Ovary (tissue), 9 donors: ENCODE results near the gene TES. TPM values are rescaled to one million over a fixed set of nuclear protein-coding genes. Genes with fewer than 3 reads are reported as not detected.
A peak's percentile ranks its signal among the peaks of the same experiment; 100 is the strongest.

Experiments used
- DNase-seq, 5 donors: peaks; one replicate each; pipeline ENCODE4 v3.0.0-alpha.2; 2019 to 2020
- H3K27ac ChIP-seq, 2 donors: fragments of 200-600 bp; one replicate each; pipeline versions ENCODE4 v1.5.1 to v1.8.0; 2019 to 2022
- H3K27me3 ChIP-seq: fragments of 200-600 bp; one replicate; pipeline ENCODE4 v1.8.0; 2022
- H3K36me3 ChIP-seq: fragments of 200-600 bp; sonication (generic); one replicate; pipeline ENCODE4 v1.5.1; 2019
- H3K4me1 ChIP-seq: one replicate; pipeline ENCODE4 v1.8.1; 2013; ENCODE audit warnings: mild to moderate bottlenecking, moderate library complexity; ENCODE audit not compliant: insufficient read depth
- H3K4me3 ChIP-seq: fragments of 200-600 bp; sonication (generic); one replicate; pipeline ENCODE4 v1.5.1; 2017
- H3K9me3 ChIP-seq, 2 donors: fragments of 200-600 bp in 1 of 2; sonication (generic) in 1 of 2; one replicate each; pipeline versions ENCODE4 v1.5.1 to v1.8.1; 2013 to 2019; ENCODE audit warnings: mild to moderate bottlenecking in 1 of 2, moderate library complexity in 1 of 2
- EP300 ChIP-seq: sonication (generic); formaldehyde crosslinking; IDR thresholded peaks from one replicate; pipeline ENCODE4 v1.6.1; 2017; ENCODE audit warnings: antibody characterized with exemption
- POLR2A ChIP-seq: fragments of 450-650 bp; IDR thresholded peaks from one replicate; pipeline ENCODE4 v1.6.1; 2017; ENCODE audit warnings: antibody characterized with exemption, mild to moderate bottlenecking, moderate library complexity
- WGBS, 3 donors: extraction: QIAGEN DNeasy Blood & Tissue Kit in 1 of 3; methylation state at CpG; one replicate each; pipeline versions ENCODE4 v1.1.5 to v1.1.7; 2013 to 2017; 5-methylcytosine and 5-hydroxymethylcytosine counted together
- intact Hi-C, 4 donors: fragments of 100-400 bp; cut with DNase I; formaldehyde crosslinking; loops; one replicate each; pipeline versions ENCODE4 v1.11.0 to v1.15.1; 2022 to 2023
- polyA plus RNA-seq, 2 donors: library from polyadenylated mRNA; stranded (reverse); fragments of 200-250 nt in 1 of 2; fragments of 350-450 nt in 1 of 2; fragmentation: Illumina TruSeq in 1 of 2; extraction: RNeasy Lipid Tissue Mini Kit (QIAGEN cat#74804) in 1 of 2; gene quantifications; one replicate each; pipeline ENCODE4 v1.2.3, GENCODE V29; 2013 to 2014
- total RNA-seq, 7 donors: library from RNA; depleted of rRNA in 2 of 7; stranded (reverse); fragments of >200 nt in 2 of 7; fragmentation: NEBNext Ultra II Directional in 3 of 7; extraction: Animal tissue kit (Norgen Biotek cat#: 25700) in 3 of 7; gene quantifications; one replicate each; pipeline versions ENCODE4 v1.1.0 to v1.2.4, GENCODE V29; 2016 to 2023
- TF ChIP-seq, protein P1 (sequence below), 3 donors: fragments of 450-650 bp in 2 of 3; fragments of 200-600 bp in 1 of 3; IDR thresholded peaks; one replicate each; pipeline versions ENCODE4 v1.5.1 to v1.8.0; 2016 to 2022; ENCODE audit warnings: antibody characterized with exemption in 3 of 3, mild to moderate bottlenecking in 1 of 3
- donor health status: DM: no; HTN: no; CAD: no; lungs with moderate emphysema.
- donor health status: DM: no; HTN: no; CAD: no.
- donor health status: Bipolar disorder and iron deficiency.
- donor health status: DM: yes; HTN: yes; CAD: no.
- donor health status: DM: no; HTN: no; CAD: no.
- donor health status: DM: yes; HTN: yes; CAD: no.

The TES gene
- total and polyA plus RNA-seq, 9 donors = 6.0 to 65.0 (median 11.1) TPM

DNA sequence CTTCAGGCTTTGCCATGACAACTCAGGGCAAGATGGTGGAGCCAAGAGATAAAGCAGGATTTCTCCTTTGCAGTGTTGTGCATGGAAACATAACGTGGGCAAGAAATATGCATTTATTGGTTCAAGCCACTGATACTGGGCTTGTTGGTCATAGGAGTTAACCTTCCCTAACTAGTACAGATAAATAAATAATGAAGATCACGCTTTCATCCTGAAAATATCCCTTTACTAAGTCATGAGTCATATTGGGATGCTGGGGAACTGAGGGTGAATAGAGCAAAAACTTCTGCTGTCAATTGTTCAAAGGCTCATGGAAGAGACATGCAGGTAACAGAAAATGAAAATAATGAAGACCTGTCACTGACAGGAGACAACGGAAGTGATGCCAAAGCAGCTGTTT lies 55.5 kb downstream of the TES start:
- no peak for DNase-seq
- no peak overlapping the region for H3K4me3 ChIP-seq
- no peaks in the 10 kb centered on the region for H3K36me3 ChIP-seq
- H3K9me3 ChIP-seq = no peaks in the 10 kb centered on the region
- intact Hi-C loops = loop anchor here in 1 of 4 donors (5.0 kb wide), 1 partner anchor 261 kb away; the partner anchor contains the start of gene CAV1
- H3K27me3 ChIP-seq = no peaks in the 10 kb centered on the region
- peaks cover 6% of the 10 kb centered on the region for H3K4me1 ChIP-seq
- no peak overlapping the region for H3K27ac ChIP-seq
- WGBS, 3 donors = 91 to 95% (median 92%) methylated on average over 3 of the region's 3 CpGs
- TF ChIP-seq, protein P1, sequence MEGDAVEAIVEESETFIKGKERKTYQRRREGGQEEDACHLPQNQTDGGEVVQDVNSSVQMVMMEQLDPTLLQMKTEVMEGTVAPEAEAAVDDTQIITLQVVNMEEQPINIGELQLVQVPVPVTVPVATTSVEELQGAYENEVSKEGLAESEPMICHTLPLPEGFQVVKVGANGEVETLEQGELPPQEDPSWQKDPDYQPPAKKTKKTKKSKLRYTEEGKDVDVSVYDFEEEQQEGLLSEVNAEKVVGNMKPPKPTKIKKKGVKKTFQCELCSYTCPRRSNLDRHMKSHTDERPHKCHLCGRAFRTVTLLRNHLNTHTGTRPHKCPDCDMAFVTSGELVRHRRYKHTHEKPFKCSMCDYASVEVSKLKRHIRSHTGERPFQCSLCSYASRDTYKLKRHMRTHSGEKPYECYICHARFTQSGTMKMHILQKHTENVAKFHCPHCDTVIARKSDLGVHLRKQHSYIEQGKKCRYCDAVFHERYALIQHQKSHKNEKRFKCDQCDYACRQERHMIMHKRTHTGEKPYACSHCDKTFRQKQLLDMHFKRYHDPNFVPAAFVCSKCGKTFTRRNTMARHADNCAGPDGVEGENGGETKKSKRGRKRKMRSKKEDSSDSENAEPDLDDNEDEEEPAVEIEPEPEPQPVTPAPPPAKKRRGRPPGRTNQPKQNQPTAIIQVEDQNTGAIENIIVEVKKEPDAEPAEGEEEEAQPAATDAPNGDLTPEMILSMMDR (IDR thresholded peaks at IDR 0.05) = no peak
- TF ChIP-seq POLR2A (no peak), EP300 (no peak)

DNA sequence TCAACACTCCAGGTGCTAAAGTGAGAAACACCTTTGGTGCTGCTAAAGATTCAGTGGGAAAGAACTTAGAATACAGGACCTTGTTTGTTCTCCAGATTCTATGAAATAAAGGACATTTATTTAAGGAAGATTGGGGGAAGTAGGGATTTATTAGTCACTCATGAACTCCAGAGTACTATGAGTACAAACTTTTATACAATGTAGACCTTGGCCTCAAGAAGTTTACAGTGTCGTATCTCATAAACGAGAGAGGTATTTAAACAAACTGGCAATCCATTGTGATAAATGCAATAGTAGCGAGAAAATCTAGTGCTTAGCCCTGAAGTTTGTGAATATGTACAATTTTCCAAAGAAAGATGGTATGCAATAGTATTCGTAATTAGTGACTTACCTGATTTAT lies 59.1 kb downstream of the TES start:
- Histone ChIP-seq H3K27ac (no peak overlapping the region), H3K36me3 (no peaks in the 10 kb centered on the region), H3K27me3 (no peaks in the 10 kb centered on the region), H3K9me3 (no peaks in the 10 kb centered on the region), H3K4me1 (peaks cover 9% of the 10 kb centered on the region), H3K4me3 (no peak overlapping the region)
- WGBS, 3 donors = 37 to 55% (median 38%) methylated on average over 4 of the region's 4 CpGs
- no peak for TF ChIP-seq POLR2A
- no peak for TF ChIP-seq EP300
- TF ChIP-seq, protein P1 (IDR thresholded peaks at IDR 0.05) = no peak
- intact Hi-C loops = loop anchor here in 1 of 4 donors (5.0 kb wide), 1 partner anchor 258 kb away; the partner anchor contains the start of gene CAV1
- DNase-seq = no peak

DNA sequence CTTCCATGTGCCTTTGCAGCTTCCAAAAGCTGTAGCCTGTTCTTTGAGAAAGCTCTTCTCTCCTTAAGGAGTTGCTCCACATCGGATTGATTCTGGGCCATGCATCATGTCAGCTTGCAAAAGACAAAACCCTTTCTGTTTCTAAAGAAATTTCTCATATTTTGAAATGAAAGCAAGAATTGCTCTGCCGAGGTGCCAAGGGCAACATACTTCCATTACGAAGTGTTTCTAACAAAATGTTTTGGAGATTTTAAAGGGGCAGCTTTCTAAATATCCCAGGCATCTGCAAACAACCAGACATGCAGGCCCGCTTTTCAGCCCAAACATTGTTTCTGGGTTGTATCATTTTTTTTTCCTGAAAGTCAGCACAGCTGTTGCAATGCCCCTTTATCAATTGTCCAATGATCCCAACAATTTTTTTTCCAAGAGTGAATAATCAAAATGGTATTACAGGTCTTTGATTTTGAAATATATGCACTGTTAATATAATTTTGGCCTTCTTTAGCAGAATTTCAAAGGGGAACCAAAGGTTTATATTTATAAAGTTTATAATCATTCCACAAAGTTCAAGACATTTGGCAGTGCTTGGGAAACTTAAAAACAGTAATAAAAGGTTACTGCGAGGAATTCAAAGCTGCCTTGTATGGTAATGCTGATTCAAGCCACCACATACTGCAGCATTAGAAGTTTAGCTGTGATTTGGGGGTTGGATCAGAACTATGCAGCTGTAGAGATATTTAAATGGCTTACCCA lies 61.0 kb downstream of the TES start:
- WGBS, 3 donors = 4 to 8% (median 7%) methylated on average over 5 of the region's 5 CpGs
- intact Hi-C loops = loop anchor here in 1 of 4 donors (10.0 kb wide), 1 partner anchor 253 kb away; the partner anchor contains the start of gene CAV1
- H3K27ac ChIP-seq = peak overlapping the region in 1 of 2 donors; percentile 22
- TF ChIP-seq POLR2A (no peak), EP300 (no peak)
- TF ChIP-seq, protein P1 (IDR thresholded peaks at IDR 0.05) = no peak
- H3K4me1 ChIP-seq = peaks cover 9% of the 10 kb centered on the region
- no peaks in the 10 kb centered on the region for H3K27me3 ChIP-seq
- no peaks in the 10 kb centered on the region for H3K9me3 ChIP-seq
- no peak overlapping the region for H3K4me3 ChIP-seq
- peak in 1 of 5 donors; percentile 13 for DNase-seq
- H3K36me3 ChIP-seq = no peaks in the 10 kb centered on the region

DNA sequence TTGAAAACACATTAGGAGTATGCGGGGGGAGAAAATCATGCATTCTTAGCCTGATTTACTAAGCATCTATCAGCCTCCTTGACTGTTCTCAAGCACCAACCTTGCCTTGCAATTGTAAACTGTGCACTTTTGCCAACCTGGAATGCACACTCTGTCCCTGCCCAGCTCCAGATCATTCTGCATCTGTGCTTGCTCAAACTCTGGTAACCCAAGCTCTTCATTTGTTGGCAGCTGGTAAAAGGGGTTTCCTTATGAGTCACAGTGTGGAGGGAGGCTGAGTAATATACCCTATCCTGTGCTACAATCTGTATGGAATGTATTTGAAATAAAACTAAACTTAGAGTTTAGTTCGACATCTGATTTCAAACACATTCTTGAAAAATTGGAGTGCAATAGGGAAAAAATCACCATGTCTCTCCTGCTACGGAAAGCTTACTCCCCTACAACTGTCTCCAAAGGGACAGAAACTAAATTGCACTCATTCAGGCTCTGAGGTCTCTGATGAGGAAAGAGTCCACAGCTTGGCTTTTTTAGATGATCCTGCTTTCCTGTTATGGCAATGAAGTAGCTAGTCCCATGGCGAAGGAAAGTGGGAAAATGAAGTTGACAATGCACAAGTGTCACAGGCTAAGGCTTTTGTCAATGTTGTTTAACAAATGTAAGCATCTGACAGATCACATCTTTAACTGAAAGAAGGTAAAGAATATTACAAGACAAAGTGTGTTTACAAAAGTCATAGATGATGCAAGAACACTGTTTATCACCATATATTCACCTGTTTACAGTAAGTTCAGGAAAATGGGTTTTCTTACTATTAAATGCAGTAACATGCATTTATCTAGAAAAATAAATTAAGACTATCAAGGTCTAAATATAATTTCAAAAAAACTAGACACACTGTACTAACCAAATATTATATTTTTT lies 61.9 kb downstream of the TES start:
- 8 to 17% (median 13%) methylated on average over 4 of the region's 4 CpGs for WGBS, 3 donors
- intact Hi-C loops = loop anchor here in 1 of 4 donors (10.0 kb wide), 1 partner anchor 253 kb away; the partner anchor contains the start of gene CAV1
- Histone ChIP-seq H3K4me3 (no peak overlapping the region), H3K4me1 (peaks cover 9% of the 10 kb centered on the region), H3K36me3 (no peaks in the 10 kb centered on the region), H3K27me3 (no peaks in the 10 kb centered on the region), H3K27ac (no peak overlapping the region), H3K9me3 (no peaks in the 10 kb centered on the region)
- TF ChIP-seq, protein P1 (IDR thresholded peaks at IDR 0.05) = no peak
- no peak for TF ChIP-seq POLR2A
- TF ChIP-seq EP300 = no peak
- peak in 4 of 5 donors; percentile 23 to 44 (median 26) for DNase-seq
